CD4-positive, alpha-beta T cell treated with Interleukin-15 for 1 hour (primary cell): Measurements from ENCODE around the gene MXRA8.

Source experiments
- DNase-seq: peaks from one replicate; pipeline ENCODE4 v3.0.0-alpha.2; 2020

The MXRA8 gene

DNA sequence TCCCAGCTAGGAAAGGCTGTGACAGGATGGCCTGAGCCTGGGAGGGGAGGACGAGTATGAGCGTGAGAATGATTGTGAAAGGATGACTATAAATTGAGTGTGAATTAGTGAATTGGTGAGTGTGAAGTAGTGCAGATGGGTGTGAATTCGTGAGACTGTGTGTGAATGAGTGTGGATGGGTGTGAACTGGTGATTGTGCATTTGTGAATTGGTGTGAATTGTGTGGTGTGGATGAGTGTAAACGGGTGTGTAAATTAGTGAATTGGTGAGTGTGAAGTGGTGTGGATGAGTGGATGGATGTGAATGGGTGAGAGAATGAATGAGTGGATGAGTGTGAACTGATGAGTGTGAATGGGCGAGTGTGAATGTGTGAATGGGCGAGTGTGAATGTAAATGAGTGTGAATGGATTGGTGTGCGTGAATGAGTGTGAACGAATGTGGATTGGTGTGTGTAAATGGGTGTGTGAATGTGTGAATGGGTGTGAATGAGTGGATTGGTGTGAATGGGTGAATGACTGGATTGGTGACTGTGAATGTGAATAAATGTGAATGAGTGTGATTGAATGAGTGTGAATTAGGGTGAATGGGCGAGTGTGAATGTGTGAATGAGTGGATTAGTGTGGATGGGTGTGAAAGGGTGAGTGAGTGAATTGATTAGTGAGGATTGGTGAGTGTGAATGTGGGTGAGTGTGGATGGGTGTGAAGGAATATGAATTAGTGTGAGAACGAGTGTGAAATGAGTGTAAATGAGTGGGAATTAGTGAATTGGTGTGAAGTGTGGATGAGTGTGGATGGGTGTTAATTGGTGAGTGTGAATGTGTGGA is 7.7 kb upstream of the MXRA8 start:
- DNase-seq = no peak

GRCh38 chr1:1364266-1364665 is 5.9 kb upstream of the MXRA8 start:
- no peak for DNase-seq

- no peak for DNase-seq
These were observed 3.6 kb upstream of the MXRA8 start for GRCh38 chr1:1361982-1362423.

DNA sequence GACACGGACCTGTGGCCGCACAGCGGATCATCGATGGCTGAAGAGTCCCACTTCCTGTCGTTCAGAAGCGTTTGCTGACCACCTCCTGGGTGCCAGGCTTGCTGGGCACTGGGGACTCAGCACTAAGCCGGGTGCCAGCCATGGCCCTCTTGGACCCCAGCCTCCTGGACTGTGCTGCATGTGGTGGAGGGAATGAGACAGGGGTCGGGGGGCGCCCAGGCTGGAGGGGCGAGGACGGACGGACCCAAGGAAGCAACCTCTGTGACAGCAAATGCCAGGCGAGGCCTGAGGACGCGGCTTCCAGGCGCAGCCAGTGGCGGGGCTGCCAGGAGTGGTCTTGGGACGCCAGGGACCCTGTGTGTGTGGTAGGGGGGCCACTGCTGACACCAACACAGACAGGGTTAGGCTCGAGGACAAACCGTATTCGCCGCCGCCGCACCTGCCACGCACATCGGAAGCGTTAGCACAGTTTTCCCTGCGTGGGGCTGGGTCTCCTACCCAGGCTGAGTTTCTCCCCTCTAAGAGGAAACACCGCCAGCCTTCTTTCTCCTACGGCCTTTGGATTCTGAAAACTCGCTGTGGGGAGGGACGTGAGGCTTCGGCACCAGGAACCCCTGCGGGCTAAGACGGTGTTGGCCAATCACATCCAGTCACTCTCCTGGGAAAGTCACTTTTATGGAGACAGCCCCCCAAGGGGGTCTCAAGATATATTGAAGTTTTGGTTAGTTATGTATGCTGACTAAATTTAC is 3.1 kb upstream of the MXRA8 start:
- no peak for DNase-seq

GRCh38 chr1:1360506-1361169 is 2.3 kb upstream of the MXRA8 start:
- DNase-seq = no peak

DNA sequence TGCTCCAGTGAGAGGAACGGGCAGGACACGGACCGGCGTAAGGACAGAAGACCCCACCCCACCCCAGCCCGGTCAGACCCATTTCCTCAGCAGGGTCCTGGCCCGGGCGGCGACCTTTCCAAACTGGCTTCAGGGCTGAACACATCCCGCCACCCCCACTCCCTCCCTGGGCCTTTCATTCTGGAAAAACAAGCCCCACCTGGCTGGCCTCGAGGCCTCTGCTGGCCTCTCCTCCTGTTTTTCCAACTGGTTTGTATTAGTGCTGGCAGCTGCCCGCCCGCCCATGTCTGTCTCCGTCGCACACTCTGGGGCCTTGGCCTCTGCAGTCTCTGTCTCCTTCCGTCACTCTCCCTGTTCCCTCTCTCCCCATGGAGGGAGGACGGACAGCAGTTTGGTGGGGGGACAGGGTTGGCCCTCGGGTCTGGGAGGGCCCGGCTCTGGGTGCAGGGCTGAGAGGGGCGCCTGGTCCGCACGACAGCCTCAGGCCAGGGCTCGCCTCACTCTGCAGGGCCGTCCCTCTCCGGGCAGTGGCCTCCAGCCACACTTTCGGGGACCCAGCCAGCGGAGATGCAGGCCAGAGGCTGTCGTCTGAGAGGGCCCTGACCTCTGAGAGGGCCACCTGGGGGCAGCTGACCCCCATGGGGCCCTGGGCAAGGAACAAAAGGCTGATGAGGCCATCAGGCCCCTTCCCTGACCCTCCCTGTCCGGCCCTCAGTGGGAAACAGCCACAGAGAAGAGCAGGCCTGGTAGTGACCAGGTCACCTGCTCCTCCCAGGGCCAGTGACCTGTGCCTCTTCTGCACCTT is 1.5 kb upstream of the MXRA8 start:
- no peak for DNase-seq

- DNase-seq = no peak
These were observed 931 bp upstream of the MXRA8 start for GRCh38 chr1:1359308-1359663.

DNA sequence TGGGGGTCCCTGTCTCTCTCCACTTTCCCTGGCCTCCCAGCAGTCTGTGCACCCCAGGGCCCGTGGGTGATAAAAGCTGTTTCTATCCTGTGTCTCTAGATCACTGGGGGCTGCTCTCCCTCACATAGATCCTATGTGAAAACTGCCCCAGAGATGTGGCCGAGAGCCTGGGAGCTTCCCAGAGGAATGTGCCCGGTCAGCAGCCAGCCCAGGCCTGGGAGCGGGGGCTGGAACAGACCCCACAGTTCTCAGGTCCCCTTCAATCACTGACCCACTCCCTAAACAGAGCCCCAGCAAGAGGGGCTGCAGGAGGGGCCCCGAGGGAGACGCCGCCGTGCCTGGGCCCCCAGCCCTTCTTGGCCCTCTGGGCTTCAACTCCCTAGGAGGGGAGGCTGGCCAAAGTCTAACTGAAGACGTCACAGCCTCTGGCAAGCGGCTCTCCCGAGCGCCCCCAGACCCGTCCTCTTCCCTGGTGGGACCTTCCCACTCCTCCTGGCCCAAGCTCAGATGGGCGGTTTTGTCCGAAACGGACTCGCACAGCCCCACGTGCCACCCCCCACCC is 403 bp downstream of the MXRA8 start:
- DNase-seq = no peak

- no peak for DNase-seq
These were observed 1.5 kb downstream of the MXRA8 start for GRCh38 chr1:1356796-1357401.

GRCh38 chr1:1356166-1356795 is 2.1 kb downstream of the MXRA8 start:
- DNase-seq = no peak

DNA sequence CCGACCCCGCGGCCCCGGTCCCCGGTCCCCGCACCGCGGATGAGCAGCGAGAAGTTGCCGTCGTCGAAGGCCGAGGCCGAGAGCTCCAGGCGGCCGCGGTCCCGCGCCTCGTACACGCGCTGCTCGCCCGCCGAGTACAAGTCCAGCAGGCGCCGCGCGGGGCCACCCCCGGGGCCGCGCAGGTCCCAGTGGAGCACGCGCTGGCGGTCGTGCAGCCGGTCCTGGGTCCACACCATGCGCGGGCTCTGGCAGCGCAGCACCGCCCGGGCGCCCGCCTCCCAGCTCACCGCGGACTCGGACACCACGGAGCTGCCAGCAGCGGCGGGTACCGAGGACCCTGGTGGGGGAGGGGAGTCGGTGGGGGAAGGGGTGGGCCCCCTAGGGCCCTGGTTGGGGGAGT is 2.9 kb downstream of the MXRA8 start:
- no peak for DNase-seq

DNA sequence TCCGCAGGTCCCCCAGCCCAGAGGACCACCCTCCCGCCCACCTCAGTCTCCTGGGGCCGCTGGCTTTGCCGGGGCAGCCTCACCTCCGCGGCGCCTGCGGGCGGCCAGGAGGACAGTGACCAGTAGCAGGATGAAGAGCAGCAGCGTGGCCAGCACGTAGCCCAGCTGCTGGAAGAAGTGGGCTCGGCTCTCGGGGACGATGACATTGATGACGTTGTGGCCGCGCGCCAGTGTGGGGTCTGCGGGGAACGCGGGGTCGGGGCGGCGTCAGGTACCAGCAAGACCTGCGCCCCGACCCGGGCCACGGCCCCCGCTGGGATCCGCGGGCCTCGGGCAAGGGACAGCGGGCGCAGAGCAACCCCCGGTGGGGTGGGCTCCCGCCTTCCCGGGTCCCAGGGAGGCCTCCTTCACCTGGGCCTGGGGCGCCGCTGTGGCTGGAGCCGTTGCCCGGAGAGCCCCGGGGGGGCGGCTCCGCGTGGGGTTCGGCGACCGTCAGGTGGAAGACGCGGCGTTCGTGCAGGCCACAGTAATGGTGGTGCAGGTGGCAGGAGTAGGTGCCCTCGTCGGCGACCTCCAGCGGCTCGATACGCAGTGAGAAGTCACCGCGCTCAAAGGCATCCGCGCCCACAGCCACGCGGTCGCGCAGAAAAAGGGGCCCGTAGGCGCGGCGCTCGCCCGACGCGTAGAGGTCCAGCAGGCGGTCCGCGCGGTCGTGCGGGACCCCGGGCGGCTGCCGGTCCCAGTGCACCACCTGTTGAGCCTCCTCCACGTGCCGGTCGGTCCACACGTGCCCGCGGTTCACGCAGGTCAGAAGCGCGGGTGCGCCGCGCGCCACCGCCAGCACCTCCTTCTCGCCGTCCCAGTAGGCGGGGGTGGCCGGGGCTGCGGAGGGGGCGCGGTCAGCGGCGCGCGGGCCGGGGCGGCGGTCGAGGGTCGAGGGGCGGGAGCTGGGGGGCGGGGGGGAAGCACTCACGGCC is 3.8 kb downstream of the MXRA8 start:
- no peak for DNase-seq

- no peak for DNase-seq
These were observed 4.8 kb downstream of the MXRA8 start for GRCh38 chr1:1353389-1354151.

- no peak for DNase-seq
These were observed 5.5 kb downstream of the MXRA8 start for GRCh38 chr1:1352786-1353388.

- DNase-seq = no peak
These were observed 6.6 kb downstream of the MXRA8 start for GRCh38 chr1:1351511-1352427.

DNA sequence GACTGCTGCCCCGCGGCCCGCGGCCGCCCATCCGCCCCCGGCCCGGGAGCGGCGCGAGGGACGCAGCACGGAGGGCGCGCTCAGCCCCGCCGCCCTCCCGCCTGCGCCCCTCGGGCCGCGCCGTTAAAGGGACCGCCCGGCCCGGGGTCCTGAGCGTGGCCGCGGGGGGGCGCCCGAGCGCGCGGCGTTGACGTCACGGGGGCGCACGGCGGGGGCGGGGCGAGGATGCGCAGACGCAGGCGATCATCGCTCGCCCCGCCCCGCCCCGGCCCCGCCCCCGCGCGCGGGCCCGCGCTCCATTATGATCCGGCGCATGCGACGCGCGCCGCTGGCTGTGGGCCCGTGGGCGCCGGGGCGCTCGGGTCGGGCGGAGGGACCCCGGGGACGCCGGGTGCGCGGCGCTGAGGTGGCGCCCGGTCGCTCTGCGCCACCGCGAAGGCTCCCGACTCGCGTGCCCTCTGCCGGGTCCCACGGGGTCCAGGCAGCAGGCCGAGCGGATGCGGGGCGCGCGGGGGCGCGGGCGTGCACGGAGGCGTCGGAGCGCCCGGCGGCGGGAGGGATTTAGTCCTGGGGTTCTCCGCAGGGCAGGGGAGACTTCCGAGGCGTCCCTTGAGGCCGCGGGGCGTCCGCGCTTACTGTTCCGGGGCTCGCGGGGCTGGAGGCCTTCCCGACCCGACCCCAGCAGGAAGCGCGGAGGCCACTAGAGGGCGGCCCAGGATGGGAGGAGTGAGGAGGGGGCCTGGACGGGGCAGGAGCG is 8.9 kb downstream of the MXRA8 start, which contains the start of gene DVL1:
Gene DVL1 (minus strand): TSS at position 163 of the 757 bp plus-strand sequence. CDS start 353 bp downstream, outside the sequence.
- DNase-seq = peak; percentile 72
